ENCODE data around the gene CPT1C. TPM values are rescaled to one million over a fixed set of nuclear protein-coding genes. Genes with fewer than 3 reads are reported as not detected.

Gene CPT1C
- total RNA-seq, 1 donor from 2014 or later, result 133 TPM

- H3K9me3 Mint-ChIP-seq (ENCODE audit: unreplicated experiment), result peaks cover 11% of the 10 kb centered on the region
- peaks cover 18% of the 10 kb centered on the region for H3K27me3 Mint-ChIP-seq (ENCODE audit: unreplicated experiment)
- H3K27ac Mint-ChIP-seq (ENCODE audit: unreplicated experiment), result no peak overlapping the region
- H3K4me3 Mint-ChIP-seq (ENCODE audit: unreplicated experiment), result no peak overlapping the region
- no peaks in the 10 kb centered on the region for H3K36me3 Mint-ChIP-seq (ENCODE audit: unreplicated experiment)
- TF ChIP-seq, protein P1, sequence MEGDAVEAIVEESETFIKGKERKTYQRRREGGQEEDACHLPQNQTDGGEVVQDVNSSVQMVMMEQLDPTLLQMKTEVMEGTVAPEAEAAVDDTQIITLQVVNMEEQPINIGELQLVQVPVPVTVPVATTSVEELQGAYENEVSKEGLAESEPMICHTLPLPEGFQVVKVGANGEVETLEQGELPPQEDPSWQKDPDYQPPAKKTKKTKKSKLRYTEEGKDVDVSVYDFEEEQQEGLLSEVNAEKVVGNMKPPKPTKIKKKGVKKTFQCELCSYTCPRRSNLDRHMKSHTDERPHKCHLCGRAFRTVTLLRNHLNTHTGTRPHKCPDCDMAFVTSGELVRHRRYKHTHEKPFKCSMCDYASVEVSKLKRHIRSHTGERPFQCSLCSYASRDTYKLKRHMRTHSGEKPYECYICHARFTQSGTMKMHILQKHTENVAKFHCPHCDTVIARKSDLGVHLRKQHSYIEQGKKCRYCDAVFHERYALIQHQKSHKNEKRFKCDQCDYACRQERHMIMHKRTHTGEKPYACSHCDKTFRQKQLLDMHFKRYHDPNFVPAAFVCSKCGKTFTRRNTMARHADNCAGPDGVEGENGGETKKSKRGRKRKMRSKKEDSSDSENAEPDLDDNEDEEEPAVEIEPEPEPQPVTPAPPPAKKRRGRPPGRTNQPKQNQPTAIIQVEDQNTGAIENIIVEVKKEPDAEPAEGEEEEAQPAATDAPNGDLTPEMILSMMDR (IDR thresholded peaks at IDR 0.05; ENCODE audit: partially characterized antibody, unreplicated experiment), result no peak
- no peak for DNase-seq
- H3K4me1 Mint-ChIP-seq (ENCODE audit: low read depth, unreplicated experiment), result peaks cover 10% of the 10 kb centered on the region
Measured at GRCh38 chr19:49685845-49686332, 5.0 kb upstream of the CPT1C start.

GRCh38 chr19:49686503-49687088 is 4.3 kb upstream of the CPT1C start:
- Mint-ChIP-seq H3K36me3 (ENCODE audit: unreplicated experiment) (no peaks in the 10 kb centered on the region), H3K4me1 (ENCODE audit: low read depth, unreplicated experiment) (peaks cover 10% of the 10 kb centered on the region), H3K27me3 (ENCODE audit: unreplicated experiment) (peaks cover 20% of the 10 kb centered on the region), H3K27ac (ENCODE audit: unreplicated experiment) (no peak overlapping the region), H3K9me3 (ENCODE audit: unreplicated experiment) (peaks cover 12% of the 10 kb centered on the region), H3K4me3 (ENCODE audit: unreplicated experiment) (no peak overlapping the region)
- TF ChIP-seq, protein P1 (IDR thresholded peaks at IDR 0.05; ENCODE audit: partially characterized antibody, unreplicated experiment), result no peak
- DNase-seq, result no peak

DNA sequence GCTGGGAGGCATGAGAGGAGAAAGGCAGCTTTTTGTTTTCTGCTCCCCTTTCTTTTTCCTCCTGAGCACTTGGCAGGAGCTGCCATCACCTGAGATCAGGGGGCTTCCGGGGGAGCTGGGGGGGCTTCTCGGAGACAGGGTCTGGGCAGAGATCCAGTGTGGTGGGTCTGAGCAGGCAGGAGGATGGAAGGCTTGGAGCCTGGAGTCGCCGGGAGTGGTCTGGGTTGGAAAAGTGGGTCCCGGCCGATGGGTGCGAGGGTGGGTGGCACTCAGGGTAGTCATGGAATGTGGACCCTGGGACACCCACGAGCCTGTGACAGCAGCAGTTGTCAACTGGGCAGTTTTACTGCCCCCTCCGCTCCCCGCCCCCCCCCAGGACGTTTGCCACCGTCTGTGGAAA is 3.8 kb upstream of the CPT1C start:
- Mint-ChIP-seq H3K27ac (ENCODE audit: unreplicated experiment) (no peak overlapping the region), H3K27me3 (ENCODE audit: unreplicated experiment) (peaks cover 20% of the 10 kb centered on the region), H3K4me3 (ENCODE audit: unreplicated experiment) (no peak overlapping the region), H3K36me3 (ENCODE audit: unreplicated experiment) (no peaks in the 10 kb centered on the region), H3K9me3 (ENCODE audit: unreplicated experiment) (peaks cover 12% of the 10 kb centered on the region), H3K4me1 (ENCODE audit: low read depth, unreplicated experiment) (peaks cover 10% of the 10 kb centered on the region)
- TF ChIP-seq, protein P1 (IDR thresholded peaks at IDR 0.05; ENCODE audit: partially characterized antibody, unreplicated experiment), result no peak
- DNase-seq, result no peak

GRCh38 chr19:49687566-49688316 is 3.2 kb upstream of the CPT1C start:
- H3K27ac Mint-ChIP-seq (ENCODE audit: unreplicated experiment), result peak overlapping the region; percentile 67
- no peaks in the 10 kb centered on the region for H3K36me3 Mint-ChIP-seq (ENCODE audit: unreplicated experiment)
- H3K27me3 Mint-ChIP-seq (ENCODE audit: unreplicated experiment), result peaks cover 20% of the 10 kb centered on the region
- H3K9me3 Mint-ChIP-seq (ENCODE audit: unreplicated experiment), result peaks cover 17% of the 10 kb centered on the region
- H3K4me1 Mint-ChIP-seq (ENCODE audit: low read depth, unreplicated experiment), result peaks cover 10% of the 10 kb centered on the region
- TF ChIP-seq, protein P1 (IDR thresholded peaks at IDR 0.05; ENCODE audit: partially characterized antibody, unreplicated experiment), result no peak
- H3K4me3 Mint-ChIP-seq (ENCODE audit: unreplicated experiment), result peak overlapping the region; percentile 36
- DNase-seq, result no peak

All from glutamatergic neuron (in vitro differentiated cells).